Measurements from ENCODE around the gene FCN1.

FCN1 gene

DNA sequence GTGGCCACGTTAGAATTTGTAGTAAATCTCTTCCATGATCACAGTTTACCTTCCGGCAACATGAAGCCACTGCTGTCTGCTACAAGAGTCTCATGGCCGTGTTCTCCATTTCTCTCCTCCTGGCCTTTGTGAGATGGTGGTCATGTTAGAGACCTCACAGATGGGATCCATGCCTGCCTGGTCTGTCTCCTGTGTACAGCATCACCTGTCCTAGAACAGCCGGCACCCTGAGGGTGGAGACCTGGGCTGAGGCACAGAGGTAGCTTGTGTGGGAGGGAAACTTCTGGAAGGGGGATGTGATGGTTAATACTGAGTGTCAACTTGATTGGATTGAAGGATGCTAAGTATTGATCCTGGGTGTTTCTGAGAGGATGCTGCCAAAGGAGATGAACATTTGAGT is 40.2 kb downstream of the FCN1 start:
- ATAC-seq, result no peak

DNA sequence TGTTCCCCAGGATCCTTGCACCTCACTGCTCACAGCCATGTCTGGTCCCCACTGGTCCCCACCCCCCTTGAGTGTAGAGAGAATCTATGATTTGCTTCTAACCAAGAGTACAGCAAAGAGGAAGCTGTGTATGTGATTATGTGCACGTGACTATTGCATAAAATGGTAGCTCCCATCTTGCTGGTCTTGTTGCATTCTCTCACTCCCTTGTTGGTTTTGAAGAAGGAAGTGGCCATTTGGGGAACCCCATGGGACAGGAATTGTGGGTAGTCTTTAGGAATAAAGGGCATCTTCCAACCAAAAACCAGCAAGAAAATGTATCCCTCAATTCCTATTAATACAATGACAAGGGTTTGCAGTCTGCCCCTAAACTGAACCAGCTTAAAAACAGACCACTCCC is 42.3 kb downstream of the FCN1 start:
- no peak for ATAC-seq
- TF ChIP-seq OSR1 (CRISPR knock-in tag; IDR thresholded peaks at IDR 0.05) (no peak), ZC3H10 (CRISPR knock-in tag; IDR thresholded peaks at IDR 0.05) (no peak), ZNF70 (CRISPR knock-in tag; IDR thresholded peaks at IDR 0.05) (no peak), RARB (CRISPR knock-in tag; IDR thresholded peaks at IDR 0.05) (no peak), TCF4 (CRISPR knock-in tag; IDR thresholded peaks at IDR 0.05; ENCODE audit: borderline replicate concordance) (no peak), PPARA (CRISPR knock-in tag; IDR thresholded peaks at IDR 0.05; ENCODE audit: borderline replicate concordance) (no peak), TOX (CRISPR knock-in tag; IDR thresholded peaks at IDR 0.05; ENCODE audit: borderline replicate concordance) (no peak), BACH2 (CRISPR knock-in tag; IDR thresholded peaks at IDR 0.05; ENCODE audit: borderline replicate concordance) (no peak), SNAI2 (CRISPR knock-in tag; IDR thresholded peaks at IDR 0.05) (no peak), ZFP30 (CRISPR knock-in tag; IDR thresholded peaks at IDR 0.05) (no peak), ESRRG (CRISPR knock-in tag; IDR thresholded peaks at IDR 0.05) (no peak), CSDC2 (CRISPR knock-in tag; IDR thresholded peaks at IDR 0.05) (no peak), ZNF565 (CRISPR knock-in tag; conservative IDR thresholded peaks at IDR 0.05; ENCODE audit: low read depth) (no peak), GLIS3 (CRISPR knock-in tag; IDR thresholded peaks at IDR 0.05) (no peak)
- TF ChIP-seq, protein P1, sequence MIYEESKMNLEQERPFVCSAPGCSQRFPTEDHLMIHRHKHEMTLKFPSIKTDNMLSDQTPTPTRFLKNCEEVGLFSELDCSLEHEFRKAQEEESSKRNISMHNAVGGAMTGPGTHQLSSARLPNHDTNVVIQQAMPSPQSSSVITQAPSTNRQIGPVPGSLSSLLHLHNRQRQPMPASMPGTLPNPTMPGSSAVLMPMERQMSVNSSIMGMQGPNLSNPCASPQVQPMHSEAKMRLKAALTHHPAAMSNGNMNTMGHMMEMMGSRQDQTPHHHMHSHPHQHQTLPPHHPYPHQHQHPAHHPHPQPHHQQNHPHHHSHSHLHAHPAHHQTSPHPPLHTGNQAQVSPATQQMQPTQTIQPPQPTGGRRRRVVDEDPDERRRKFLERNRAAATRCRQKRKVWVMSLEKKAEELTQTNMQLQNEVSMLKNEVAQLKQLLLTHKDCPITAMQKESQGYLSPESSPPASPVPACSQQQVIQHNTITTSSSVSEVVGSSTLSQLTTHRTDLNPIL (CRISPR knock-in tag; IDR thresholded peaks at IDR 0.05; ENCODE audit: low read depth), result no peak
- TF ChIP-seq, protein P2, sequence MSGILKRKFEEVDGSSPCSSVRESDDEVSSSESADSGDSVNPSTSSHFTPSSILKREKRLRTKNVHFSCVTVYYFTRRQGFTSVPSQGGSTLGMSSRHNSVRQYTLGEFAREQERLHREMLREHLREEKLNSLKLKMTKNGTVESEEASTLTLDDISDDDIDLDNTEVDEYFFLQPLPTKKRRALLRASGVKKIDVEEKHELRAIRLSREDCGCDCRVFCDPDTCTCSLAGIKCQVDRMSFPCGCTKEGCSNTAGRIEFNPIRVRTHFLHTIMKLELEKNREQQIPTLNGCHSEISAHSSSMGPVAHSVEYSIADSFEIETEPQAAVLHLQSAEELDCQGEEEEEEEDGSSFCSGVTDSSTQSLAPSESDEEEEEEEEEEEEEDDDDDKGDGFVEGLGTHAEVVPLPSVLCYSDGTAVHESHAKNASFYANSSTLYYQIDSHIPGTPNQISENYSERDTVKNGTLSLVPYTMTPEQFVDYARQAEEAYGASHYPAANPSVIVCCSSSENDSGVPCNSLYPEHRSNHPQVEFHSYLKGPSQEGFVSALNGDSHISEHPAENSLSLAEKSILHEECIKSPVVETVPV (CRISPR knock-in tag; IDR thresholded peaks at IDR 0.05), result no peak
- TF ChIP-seq, protein P3, sequence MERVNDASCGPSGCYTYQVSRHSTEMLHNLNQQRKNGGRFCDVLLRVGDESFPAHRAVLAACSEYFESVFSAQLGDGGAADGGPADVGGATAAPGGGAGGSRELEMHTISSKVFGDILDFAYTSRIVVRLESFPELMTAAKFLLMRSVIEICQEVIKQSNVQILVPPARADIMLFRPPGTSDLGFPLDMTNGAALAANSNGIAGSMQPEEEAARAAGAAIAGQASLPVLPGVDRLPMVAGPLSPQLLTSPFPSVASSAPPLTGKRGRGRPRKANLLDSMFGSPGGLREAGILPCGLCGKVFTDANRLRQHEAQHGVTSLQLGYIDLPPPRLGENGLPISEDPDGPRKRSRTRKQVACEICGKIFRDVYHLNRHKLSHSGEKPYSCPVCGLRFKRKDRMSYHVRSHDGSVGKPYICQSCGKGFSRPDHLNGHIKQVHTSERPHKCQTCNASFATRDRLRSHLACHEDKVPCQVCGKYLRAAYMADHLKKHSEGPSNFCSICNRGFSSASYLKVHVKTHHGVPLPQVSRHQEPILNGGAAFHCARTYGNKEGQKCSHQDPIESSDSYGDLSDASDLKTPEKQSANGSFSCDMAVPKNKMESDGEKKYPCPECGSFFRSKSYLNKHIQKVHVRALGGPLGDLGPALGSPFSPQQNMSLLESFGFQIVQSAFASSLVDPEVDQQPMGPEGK (CRISPR knock-in tag; IDR thresholded peaks at IDR 0.05; ENCODE audit: borderline replicate concordance), result no peak
- TF ChIP-seq, protein P4, sequence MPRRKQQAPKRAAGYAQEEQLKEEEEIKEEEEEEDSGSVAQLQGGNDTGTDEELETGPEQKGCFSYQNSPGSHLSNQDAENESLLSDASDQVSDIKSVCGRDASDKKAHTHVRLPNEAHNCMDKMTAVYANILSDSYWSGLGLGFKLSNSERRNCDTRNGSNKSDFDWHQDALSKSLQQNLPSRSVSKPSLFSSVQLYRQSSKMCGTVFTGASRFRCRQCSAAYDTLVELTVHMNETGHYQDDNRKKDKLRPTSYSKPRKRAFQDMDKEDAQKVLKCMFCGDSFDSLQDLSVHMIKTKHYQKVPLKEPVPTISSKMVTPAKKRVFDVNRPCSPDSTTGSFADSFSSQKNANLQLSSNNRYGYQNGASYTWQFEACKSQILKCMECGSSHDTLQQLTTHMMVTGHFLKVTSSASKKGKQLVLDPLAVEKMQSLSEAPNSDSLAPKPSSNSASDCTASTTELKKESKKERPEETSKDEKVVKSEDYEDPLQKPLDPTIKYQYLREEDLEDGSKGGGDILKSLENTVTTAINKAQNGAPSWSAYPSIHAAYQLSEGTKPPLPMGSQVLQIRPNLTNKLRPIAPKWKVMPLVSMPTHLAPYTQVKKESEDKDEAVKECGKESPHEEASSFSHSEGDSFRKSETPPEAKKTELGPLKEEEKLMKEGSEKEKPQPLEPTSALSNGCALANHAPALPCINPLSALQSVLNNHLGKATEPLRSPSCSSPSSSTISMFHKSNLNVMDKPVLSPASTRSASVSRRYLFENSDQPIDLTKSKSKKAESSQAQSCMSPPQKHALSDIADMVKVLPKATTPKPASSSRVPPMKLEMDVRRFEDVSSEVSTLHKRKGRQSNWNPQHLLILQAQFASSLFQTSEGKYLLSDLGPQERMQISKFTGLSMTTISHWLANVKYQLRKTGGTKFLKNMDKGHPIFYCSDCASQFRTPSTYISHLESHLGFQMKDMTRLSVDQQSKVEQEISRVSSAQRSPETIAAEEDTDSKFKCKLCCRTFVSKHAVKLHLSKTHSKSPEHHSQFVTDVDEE (CRISPR knock-in tag; IDR thresholded peaks at IDR 0.05), result no peak
- TF ChIP-seq, protein P5, sequence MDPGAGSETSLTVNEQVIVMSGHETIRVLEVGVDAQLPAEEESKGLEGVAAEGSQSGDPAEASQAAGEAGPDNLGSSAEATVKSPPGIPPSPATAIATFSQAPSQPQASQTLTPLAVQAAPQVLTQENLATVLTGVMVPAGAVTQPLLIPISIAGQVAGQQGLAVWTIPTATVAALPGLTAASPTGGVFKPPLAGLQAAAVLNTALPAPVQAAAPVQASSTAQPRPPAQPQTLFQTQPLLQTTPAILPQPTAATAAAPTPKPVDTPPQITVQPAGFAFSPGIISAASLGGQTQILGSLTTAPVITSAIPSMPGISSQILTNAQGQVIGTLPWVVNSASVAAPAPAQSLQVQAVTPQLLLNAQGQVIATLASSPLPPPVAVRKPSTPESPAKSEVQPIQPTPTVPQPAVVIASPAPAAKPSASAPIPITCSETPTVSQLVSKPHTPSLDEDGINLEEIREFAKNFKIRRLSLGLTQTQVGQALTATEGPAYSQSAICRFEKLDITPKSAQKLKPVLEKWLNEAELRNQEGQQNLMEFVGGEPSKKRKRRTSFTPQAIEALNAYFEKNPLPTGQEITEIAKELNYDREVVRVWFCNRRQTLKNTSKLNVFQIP (CRISPR knock-in tag; IDR thresholded peaks at IDR 0.05; ENCODE audit: borderline replicate concordance, low read depth), result no peak

More for the DNA sequence above, 40.2 kb downstream of the FCN1 start:
- TF ChIP-seq RARB (CRISPR knock-in tag; IDR thresholded peaks at IDR 0.05) (no peak), TCF4 (CRISPR knock-in tag; IDR thresholded peaks at IDR 0.05; ENCODE audit: borderline replicate concordance) (no peak), TOX (CRISPR knock-in tag; IDR thresholded peaks at IDR 0.05; ENCODE audit: borderline replicate concordance) (no peak), ZNF70 (CRISPR knock-in tag; IDR thresholded peaks at IDR 0.05) (no peak), GLIS3 (CRISPR knock-in tag; IDR thresholded peaks at IDR 0.05) (no peak), SNAI2 (CRISPR knock-in tag; IDR thresholded peaks at IDR 0.05) (no peak), ZNF565 (CRISPR knock-in tag; conservative IDR thresholded peaks at IDR 0.05; ENCODE audit: low read depth) (no peak), BACH2 (CRISPR knock-in tag; IDR thresholded peaks at IDR 0.05; ENCODE audit: borderline replicate concordance) (no peak), ZFP30 (CRISPR knock-in tag; IDR thresholded peaks at IDR 0.05) (no peak), ZNF8 (CRISPR knock-in tag; IDR thresholded peaks at IDR 0.05) (no peak), ISL1 (CRISPR knock-in tag; IDR thresholded peaks at IDR 0.05) (no peak), ESRRG (CRISPR knock-in tag; IDR thresholded peaks at IDR 0.05) (no peak), ZC3H10 (CRISPR knock-in tag; IDR thresholded peaks at IDR 0.05) (no peak), OSR1 (CRISPR knock-in tag; IDR thresholded peaks at IDR 0.05) (no peak), CSDC2 (CRISPR knock-in tag; IDR thresholded peaks at IDR 0.05) (no peak), ZFP3 (CRISPR knock-in tag; IDR thresholded peaks at IDR 0.05) (no peak)
- TF ChIP-seq, protein P5 (CRISPR knock-in tag; IDR thresholded peaks at IDR 0.05; ENCODE audit: borderline replicate concordance, low read depth), result no peak
- TF ChIP-seq, protein P4 (CRISPR knock-in tag; IDR thresholded peaks at IDR 0.05), result no peak

Data from SK-N-SH treated with all-trans-retinoic acid at 6 μM for 48 hours (cell line).